Measurements from ENCODE around the gene SAMM50.

SAMM50 gene

DNA sequence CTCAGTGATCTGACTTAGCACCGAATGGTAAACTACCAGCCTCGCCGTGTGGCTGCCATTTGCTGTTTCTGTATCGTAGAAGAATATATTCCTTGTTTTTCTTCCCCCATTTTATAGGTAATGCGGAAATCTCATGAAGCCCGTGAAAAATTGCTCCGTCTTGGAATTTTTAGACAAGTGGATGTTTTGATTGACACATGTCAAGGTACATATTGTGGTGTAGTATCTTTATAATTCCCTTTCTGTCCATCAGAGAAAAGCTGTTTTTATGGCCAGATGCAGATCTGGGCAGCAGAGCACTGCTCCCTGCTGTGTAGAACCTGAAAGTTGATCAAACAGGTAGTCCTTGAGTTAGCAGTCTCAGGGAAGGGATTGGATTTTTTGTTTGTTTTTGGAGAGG lies 13.4 kb downstream of the SAMM50 start:
- Histone ChIP-seq H3K4me3 (replicated peaks; ENCODE audit: low read depth, low read length) (no peak overlapping the region), H3K27me3 (replicated peaks; ENCODE audit: control insufficient read depth, insufficient read depth, low read length) (no peaks in the 10 kb centered on the region), H3K36me3 (ENCODE audit: control insufficient read depth, insufficient read depth, low read length) (peaks cover 28% of the 10 kb centered on the region)
- DNase-seq (ENCODE audit: extremely low read depth, insufficient read length) = no peak
- TF ChIP-seq, protein P1, sequence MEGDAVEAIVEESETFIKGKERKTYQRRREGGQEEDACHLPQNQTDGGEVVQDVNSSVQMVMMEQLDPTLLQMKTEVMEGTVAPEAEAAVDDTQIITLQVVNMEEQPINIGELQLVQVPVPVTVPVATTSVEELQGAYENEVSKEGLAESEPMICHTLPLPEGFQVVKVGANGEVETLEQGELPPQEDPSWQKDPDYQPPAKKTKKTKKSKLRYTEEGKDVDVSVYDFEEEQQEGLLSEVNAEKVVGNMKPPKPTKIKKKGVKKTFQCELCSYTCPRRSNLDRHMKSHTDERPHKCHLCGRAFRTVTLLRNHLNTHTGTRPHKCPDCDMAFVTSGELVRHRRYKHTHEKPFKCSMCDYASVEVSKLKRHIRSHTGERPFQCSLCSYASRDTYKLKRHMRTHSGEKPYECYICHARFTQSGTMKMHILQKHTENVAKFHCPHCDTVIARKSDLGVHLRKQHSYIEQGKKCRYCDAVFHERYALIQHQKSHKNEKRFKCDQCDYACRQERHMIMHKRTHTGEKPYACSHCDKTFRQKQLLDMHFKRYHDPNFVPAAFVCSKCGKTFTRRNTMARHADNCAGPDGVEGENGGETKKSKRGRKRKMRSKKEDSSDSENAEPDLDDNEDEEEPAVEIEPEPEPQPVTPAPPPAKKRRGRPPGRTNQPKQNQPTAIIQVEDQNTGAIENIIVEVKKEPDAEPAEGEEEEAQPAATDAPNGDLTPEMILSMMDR (IDR thresholded peaks at IDR 0.05; ENCODE audit: insufficient read depth, low read length, poor library complexity, severe bottlenecking) = no peak

DNA sequence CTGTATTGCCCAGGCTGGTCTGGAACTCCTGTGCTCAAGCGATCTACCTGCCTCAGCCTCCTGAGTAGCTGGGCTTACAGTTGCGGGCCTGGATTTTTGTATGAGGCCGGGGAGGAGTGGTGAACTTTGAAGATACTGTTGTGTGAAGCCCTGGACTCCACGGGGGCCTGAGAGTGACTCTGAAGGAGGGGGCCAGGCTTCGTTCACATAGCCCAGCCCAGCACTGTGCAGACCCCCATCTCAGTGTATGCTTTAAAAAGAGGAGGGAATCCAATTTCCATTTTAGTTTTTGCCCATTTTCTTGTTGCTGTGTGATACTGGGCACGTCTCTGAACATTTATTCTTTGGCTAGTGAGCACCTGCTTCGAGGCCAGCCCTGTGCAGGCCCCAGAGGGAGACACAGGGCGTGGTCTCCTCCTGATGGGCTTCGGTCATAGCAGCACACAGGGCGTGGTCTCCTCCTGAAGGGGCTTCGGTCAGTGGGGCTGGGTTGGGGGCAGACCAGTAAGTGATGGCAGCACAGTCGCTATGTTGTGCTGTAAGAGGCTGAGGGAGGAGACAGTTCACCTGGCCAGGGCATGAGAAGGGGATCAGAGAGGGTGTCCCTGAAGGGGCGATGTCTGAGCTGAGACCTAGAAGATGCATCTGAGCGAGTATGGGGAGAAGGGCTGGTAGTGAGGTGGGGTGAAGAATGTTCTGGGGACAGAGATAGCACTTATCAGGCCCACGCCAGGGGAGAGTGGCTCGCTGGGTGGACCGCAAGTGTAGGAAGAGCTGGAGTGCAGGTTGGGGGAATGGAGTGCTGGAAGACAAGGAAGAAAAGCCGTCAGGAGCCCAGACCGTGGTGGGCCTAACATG lies 14.0 kb downstream of the SAMM50 start:
- DNase-seq (ENCODE audit: extremely low read depth, insufficient read length) = no peak
- no peaks in the 10 kb centered on the region for H3K27me3 ChIP-seq (replicated peaks; ENCODE audit: control insufficient read depth, insufficient read depth, low read length)
- no peak overlapping the region for H3K4me3 ChIP-seq (replicated peaks; ENCODE audit: low read depth, low read length)
- peaks cover 24% of the 10 kb centered on the region for H3K36me3 ChIP-seq (ENCODE audit: control insufficient read depth, insufficient read depth, low read length)
- TF ChIP-seq, protein P1 (IDR thresholded peaks at IDR 0.05; ENCODE audit: insufficient read depth, low read length, poor library complexity, severe bottlenecking) = no peak

DNA sequence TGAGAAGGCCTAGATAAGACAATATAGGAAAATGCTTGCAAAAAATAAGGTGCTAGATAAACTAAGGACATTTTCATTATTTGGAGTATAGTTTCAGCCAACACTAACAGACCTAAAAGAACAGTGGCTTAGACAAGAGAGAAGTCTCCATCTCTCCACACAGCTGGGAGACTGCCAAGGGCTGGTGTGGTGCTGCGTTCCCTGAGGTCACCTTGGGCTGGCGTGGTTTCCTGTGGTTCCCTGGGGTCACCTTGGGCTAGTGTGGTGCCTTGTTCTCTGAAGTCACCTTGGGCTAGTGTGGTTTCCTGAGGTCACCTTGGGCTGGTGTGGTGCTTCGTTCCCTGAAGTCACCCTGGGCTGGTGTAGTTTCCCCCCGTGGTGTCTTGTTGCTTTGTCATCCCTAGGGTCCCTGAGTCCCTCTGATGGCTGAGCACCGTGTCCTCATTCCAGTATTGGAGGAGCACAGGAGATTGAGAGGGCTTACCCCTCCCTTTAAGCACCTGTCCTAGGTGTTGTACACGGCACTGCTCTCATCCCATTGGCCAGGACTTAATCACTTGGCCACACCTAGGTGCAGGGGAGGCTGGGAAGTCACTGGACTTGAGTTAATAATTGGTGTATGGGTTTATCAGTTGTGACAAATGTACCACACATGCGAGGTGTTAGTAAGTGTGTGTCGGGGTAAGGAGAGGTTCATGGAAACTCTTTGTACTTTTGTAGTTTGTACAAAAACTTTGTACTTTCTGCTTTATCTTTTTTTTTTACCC lies 14.9 kb downstream of the SAMM50 start:
- H3K36me3 ChIP-seq (ENCODE audit: control insufficient read depth, insufficient read depth, low read length) = peaks cover 19% of the 10 kb centered on the region
- TF ChIP-seq, protein P1 (IDR thresholded peaks at IDR 0.05; ENCODE audit: insufficient read depth, low read length, poor library complexity, severe bottlenecking) = no peak
- no peak overlapping the region for H3K4me3 ChIP-seq (replicated peaks; ENCODE audit: low read depth, low read length)
- no peak for DNase-seq (ENCODE audit: extremely low read depth, insufficient read length)
- H3K27me3 ChIP-seq (replicated peaks; ENCODE audit: control insufficient read depth, insufficient read depth, low read length) = no peaks in the 10 kb centered on the region

DNA sequence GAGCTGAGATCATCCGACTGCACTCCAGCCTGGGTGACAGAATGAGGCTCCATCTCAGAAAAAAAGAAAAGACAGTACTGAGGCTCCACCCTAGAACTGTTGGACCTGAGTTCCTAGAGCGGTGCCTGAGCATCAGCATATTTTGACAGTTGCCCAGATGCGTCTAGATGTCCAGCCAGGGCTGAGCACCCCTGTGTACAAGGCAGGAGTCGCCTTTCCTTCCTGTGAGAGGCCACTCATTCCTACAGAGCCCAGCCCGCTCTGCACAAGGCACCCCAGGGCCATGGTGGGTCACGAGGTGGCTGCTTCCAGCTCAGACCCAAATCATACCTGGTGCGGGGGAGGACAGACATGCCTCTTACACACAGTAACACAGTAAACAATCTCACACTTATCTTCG lies 15.9 kb downstream of the SAMM50 start:
- TF ChIP-seq, protein P1 (IDR thresholded peaks at IDR 0.05; ENCODE audit: insufficient read depth, low read length, poor library complexity, severe bottlenecking) = no peak
- Histone ChIP-seq H3K4me3 (replicated peaks; ENCODE audit: low read depth, low read length) (no peak overlapping the region), H3K27me3 (replicated peaks; ENCODE audit: control insufficient read depth, insufficient read depth, low read length) (no peaks in the 10 kb centered on the region), H3K36me3 (ENCODE audit: control insufficient read depth, insufficient read depth, low read length) (peaks cover 21% of the 10 kb centered on the region)
- no peak for DNase-seq (ENCODE audit: extremely low read depth, insufficient read length)

DNA sequence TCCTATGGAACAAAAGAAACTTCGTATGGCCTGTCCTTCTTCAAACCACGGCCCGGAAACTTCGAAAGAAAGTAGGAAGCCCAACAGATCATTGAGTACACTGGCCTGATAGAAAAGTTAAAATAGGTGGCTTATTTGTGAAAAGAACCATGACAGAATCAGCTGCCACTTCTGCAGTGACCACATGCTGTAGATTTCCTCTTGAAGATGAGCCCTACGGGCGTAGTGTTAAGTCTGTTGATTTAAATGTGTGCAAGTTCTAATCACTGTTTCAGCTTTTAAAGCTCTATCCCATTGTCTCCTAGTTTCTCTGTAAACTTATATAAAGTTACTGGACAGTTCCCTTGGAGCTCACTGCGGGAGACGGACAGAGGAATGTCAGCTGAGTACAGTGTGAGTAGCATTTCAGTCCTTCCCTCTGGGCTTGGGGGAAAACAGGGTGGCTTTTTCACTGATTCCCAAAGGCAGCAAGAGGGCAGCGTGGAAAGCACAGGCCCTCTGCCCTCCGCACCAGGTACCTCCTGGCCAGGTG lies 17.8 kb downstream of the SAMM50 start:
- H3K36me3 ChIP-seq (ENCODE audit: control insufficient read depth, insufficient read depth, low read length) = peaks cover 24% of the 10 kb centered on the region
- TF ChIP-seq, protein P1 (IDR thresholded peaks at IDR 0.05; ENCODE audit: insufficient read depth, low read length, poor library complexity, severe bottlenecking) = no peak

More for the DNA sequence above, 17.8 kb downstream of the SAMM50 start:
- DNase-seq (ENCODE audit: extremely low read depth, insufficient read length) = no peak
- Histone ChIP-seq H3K27me3 (replicated peaks; ENCODE audit: control insufficient read depth, insufficient read depth, low read length) (no peaks in the 10 kb centered on the region), H3K4me3 (replicated peaks; ENCODE audit: low read depth, low read length) (no peak overlapping the region)

Measured in GM06990 (cell line).